Nephron progenitor cell (in vitro differentiated cells): ENCODE results near the gene EYA3.

Experiments
- DNase-seq: peaks from one replicate; pipeline ENCODE4 v3.0.0; 2021
- H3K27ac Mint-ChIP-seq: 2 replicates; pipeline ENCODE4 v1.8.0; 2021; ENCODE audit warnings: mild to moderate bottlenecking, moderate library complexity, mixed read lengths
- H3K27me3 Mint-ChIP-seq: 2 replicates; pipeline ENCODE4 v1.8.0; 2021; ENCODE audit warnings: mild to moderate bottlenecking, low read depth, mixed read lengths; ENCODE audit not compliant: poor library complexity
- H3K36me3 Mint-ChIP-seq: 2 replicates; pipeline ENCODE4 v1.8.0; 2021; ENCODE audit warnings: low read depth, mixed read lengths
- H3K4me1 Mint-ChIP-seq: 2 replicates; pipeline ENCODE4 v1.8.0; 2021; ENCODE audit warnings: mixed read lengths
- H3K4me3 Mint-ChIP-seq: 2 replicates; pipeline ENCODE4 v1.8.0; 2021; ENCODE audit warnings: mild to moderate bottlenecking, moderate library complexity, mixed read lengths
- H3K9me3 Mint-ChIP-seq: 2 replicates; pipeline ENCODE4 v1.8.0; 2021; ENCODE audit warnings: mild to moderate bottlenecking, moderate library complexity, mixed read lengths
- TF ChIP-seq, protein P1 (sequence below): fragments of 200-600 bp; sonication (generic); IDR thresholded peaks from 2 replicates; pipeline ENCODE4 v1.5.0; 2021; ENCODE audit warnings: antibody characterized with exemption

The EYA3 gene

DNA sequence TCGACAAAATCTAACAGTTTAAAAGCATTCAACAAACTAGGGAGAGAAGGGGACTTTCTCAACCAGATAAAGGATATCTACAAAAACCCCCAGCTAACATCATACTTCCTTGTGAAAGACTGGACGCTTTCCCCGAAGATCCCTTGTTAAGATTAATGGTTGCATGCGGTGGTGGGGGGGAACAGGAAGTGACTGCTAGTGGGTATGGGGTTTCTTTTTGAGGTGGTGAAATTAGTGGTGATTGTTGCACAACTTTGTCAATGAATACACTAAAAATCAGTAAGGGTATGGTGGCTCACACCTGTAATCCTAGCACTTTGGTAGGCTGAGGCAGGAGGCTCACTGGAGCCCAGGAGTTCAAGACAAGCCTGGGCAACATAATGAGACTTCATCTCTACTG is 26.9 kb upstream of the EYA3 start:
- no peak overlapping the region for H3K27ac Mint-ChIP-seq
- no peaks in the 10 kb centered on the region for H3K9me3 Mint-ChIP-seq
- no peaks in the 10 kb centered on the region for H3K36me3 Mint-ChIP-seq
- H3K4me1 Mint-ChIP-seq, result no peaks in the 10 kb centered on the region
- TF ChIP-seq, protein P1, sequence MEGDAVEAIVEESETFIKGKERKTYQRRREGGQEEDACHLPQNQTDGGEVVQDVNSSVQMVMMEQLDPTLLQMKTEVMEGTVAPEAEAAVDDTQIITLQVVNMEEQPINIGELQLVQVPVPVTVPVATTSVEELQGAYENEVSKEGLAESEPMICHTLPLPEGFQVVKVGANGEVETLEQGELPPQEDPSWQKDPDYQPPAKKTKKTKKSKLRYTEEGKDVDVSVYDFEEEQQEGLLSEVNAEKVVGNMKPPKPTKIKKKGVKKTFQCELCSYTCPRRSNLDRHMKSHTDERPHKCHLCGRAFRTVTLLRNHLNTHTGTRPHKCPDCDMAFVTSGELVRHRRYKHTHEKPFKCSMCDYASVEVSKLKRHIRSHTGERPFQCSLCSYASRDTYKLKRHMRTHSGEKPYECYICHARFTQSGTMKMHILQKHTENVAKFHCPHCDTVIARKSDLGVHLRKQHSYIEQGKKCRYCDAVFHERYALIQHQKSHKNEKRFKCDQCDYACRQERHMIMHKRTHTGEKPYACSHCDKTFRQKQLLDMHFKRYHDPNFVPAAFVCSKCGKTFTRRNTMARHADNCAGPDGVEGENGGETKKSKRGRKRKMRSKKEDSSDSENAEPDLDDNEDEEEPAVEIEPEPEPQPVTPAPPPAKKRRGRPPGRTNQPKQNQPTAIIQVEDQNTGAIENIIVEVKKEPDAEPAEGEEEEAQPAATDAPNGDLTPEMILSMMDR, result no peak
- H3K4me3 Mint-ChIP-seq, result no peak overlapping the region
- H3K27me3 Mint-ChIP-seq, result peaks cover 21% of the 10 kb centered on the region
- DNase-seq, result no peak

DNA sequence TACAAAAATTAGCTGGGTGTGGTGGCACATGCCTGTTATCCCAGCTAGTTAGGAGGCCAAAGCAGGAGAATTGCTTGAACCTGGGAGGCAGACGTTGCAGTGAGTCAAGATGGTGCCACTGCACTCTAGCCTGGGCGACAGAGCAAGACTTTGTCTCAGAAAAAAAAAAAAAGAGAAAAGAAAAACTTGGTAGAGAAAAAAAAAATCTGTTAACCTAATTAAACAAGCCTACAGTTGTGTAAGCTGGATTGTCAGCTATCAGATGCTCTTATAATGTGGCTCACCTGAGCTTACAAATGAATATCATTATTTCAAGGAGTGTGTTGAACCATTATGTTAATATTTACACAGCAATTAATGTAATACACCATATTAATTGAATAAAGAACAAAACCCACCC is 26.4 kb upstream of the EYA3 start:
- no peaks in the 10 kb centered on the region for H3K4me1 Mint-ChIP-seq
- no peak overlapping the region for H3K4me3 Mint-ChIP-seq
- no peak overlapping the region for H3K27ac Mint-ChIP-seq
- H3K36me3 Mint-ChIP-seq, result no peaks in the 10 kb centered on the region
- H3K27me3 Mint-ChIP-seq, result peaks cover 21% of the 10 kb centered on the region
- H3K9me3 Mint-ChIP-seq, result no peaks in the 10 kb centered on the region
- TF ChIP-seq, protein P1, result no peak
- DNase-seq, result no peak

DNA sequence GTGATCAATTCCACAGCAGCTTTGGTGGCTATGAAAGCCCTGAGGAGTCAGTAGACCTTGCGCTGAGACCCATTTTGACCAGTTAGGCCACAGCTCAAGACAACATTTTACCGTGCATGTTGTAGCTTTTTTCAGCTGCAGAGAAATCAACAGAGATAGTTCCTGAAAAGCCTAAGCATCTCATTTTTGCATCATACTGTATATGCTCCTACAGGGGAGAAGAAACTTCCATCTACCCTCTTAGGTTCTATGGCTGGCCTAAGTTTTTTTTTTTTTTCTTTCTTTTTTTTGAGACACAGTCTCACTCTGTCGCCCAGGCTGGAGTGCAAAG is 24.8 kb upstream of the EYA3 start:
- no peak overlapping the region for H3K27ac Mint-ChIP-seq
- peaks cover 18% of the 10 kb centered on the region for H3K27me3 Mint-ChIP-seq
- H3K4me1 Mint-ChIP-seq, result no peaks in the 10 kb centered on the region
- H3K36me3 Mint-ChIP-seq, result no peaks in the 10 kb centered on the region
- TF ChIP-seq, protein P1, result no peak
- DNase-seq, result no peak
- no peak overlapping the region for H3K4me3 Mint-ChIP-seq
- no peaks in the 10 kb centered on the region for H3K9me3 Mint-ChIP-seq

DNA sequence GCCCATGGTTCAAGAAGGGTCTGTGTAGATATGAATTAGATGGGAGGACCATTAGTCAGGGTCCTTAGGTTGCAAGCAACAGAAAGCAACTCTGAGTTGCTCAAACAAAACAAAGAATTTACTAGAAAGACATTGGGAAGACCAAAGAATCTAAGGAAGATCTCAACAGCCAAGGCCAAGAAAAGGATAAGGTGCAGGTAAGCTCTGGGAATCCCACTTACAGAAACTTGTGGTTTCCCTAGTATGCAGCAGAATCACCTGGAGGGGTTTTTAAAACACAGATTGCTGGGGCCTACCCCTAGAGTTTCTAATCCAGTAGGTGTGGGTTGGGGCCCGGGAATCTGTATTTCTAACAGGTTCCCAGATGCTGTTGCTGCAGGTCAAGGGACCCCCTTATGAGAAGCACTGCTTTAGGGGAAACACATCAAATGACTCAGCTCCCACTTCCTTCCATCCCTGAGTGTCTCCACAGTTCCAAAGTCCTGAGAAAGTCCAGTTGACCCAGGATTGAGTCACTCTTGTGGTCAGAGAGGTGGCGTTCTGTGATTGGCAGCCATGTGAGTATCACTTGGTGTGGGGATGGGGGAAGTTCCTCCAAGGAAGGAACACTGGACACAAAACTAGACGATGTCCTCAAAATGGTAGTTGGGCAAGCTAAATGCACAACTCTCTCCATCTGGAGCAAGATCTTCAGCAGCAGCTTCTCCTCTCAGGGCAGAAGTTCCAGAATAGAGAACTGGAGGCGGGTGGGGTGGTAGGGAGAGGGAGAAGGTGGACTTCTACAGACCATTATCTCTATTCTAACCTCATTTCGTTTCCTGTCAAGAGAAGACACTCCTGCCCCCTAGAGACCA is 24.2 kb upstream of the EYA3 start:
- Mint-ChIP-seq H3K4me3 (no peak overlapping the region), H3K27ac (no peak overlapping the region), H3K27me3 (peaks cover 18% of the 10 kb centered on the region), H3K4me1 (no peaks in the 10 kb centered on the region), H3K9me3 (no peaks in the 10 kb centered on the region), H3K36me3 (no peaks in the 10 kb centered on the region)
- TF ChIP-seq, protein P1, result no peak
- no peak for DNase-seq

DNA sequence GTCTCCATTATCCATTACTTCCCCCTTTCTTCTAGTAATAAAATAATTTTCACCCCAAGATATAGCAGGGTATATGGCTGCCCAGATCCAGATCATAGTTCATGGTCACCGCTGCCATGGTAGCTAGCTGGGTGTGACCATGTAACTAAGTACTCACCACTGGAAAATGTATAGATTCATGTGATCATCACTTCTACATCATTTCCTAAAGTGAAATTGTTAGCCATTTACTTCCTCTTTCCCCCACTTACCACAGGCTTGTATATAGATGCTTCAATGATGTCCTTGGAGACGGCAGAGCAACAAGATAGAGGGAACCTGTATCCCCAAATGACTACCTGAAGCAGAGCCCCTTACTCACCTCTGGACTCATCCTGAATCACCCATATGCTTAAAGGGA is 22.7 kb upstream of the EYA3 start:
- H3K4me1 Mint-ChIP-seq, result no peaks in the 10 kb centered on the region
- TF ChIP-seq, protein P1, result no peak
- H3K4me3 Mint-ChIP-seq, result no peak overlapping the region
- H3K27me3 Mint-ChIP-seq, result peaks cover 18% of the 10 kb centered on the region
- H3K9me3 Mint-ChIP-seq, result no peaks in the 10 kb centered on the region
- no peak for DNase-seq
- no peak overlapping the region for H3K27ac Mint-ChIP-seq
- no peaks in the 10 kb centered on the region for H3K36me3 Mint-ChIP-seq

DNA sequence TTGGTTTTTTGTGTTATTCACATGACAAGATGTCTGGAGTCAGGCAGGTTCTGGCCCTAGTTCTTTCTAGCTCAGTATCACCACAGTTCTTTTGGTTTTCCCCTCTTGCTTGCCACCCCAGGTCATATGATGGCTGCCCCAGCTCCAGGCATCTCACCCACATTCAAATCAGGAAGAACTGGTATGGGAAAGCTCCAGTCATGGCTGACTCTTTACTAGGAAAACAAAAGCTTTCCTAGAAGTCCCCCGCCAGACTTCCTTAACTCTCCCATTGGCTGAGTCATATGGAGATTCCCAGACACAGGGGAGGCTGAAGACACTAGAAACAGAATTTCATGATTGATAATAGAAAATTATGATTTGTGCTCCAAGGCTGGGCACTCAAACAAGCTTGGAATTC is 22.1 kb upstream of the EYA3 start:
- Mint-ChIP-seq H3K9me3 (no peaks in the 10 kb centered on the region), H3K36me3 (no peaks in the 10 kb centered on the region), H3K4me3 (no peak overlapping the region), H3K27ac (no peak overlapping the region), H3K27me3 (peaks cover 18% of the 10 kb centered on the region), H3K4me1 (no peaks in the 10 kb centered on the region)
- TF ChIP-seq, protein P1, result no peak
- no peak for DNase-seq
